ENCODE measurements around the gene ASB5.

Gene ASB5

GRCh38 chr4:176277162-176277904, 8.3 kb upstream of the ASB5 start:
- FAIRE-seq = peak; percentile 49

GRCh38 chr4:176276710-176277109, 7.7 kb upstream of the ASB5 start:
- FAIRE-seq = no peak

DNA sequence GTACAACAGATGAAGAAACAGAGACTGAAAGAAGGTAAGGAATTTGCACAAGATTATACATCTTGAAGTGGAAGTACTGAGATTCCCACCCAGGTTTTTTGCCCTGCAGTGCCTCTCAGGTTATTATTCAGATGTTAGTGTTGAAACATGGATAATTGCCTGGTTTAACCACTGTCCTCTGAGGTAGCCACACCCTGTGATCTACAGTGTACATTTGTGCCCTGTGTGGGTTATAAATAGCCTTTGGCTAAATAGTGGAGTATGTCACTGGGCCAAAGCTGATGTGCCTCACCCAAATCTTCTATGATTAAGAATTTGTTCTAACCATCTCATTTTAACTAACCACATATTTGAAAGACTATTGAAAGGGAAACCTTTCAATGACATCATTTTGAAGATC, 5.4 kb upstream of the ASB5 start:
- FAIRE-seq = no peak

DNA sequence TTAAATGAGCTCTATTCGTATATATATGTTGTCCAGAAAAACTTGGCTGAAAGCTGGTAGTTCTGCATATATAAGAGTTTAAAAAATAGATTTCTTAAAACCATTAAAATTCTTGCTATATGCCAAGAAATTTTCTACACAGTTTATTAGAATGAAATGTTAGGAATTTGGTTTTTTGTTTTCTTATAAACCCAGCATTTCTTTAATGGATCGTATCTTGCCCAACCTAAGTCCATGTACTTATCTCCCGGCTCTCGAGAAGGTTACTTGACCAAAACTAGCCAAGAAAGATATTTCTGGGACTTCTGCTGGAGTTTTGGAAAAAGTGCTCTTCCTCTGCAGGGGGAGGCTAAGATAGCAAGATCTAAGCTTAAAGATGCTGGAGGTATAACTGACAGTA, 4.7 kb upstream of the ASB5 start:
- FAIRE-seq = no peak

- no peak for FAIRE-seq
Measured at GRCh38 chr4:176272799-176273198, 3.8 kb upstream of the ASB5 start.

DNA sequence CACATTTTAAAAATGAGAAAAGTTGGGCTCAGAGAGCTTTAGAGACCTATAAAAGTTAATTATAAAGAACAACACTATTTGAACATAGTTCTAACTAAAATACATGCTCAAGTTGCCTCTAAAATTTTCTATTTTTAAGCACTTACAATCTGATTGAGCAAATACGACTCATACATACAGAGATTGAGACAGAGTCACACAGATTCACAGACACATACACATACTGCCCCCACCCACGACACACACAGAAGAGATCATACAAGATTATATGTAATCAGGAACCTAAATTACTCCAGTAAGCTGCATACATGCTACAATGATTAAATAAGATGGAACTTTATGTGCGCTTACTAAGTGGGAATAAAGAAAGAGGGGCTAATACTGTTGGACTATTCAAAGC, 2.7 kb upstream of the ASB5 start:
- no peak for FAIRE-seq

DNA sequence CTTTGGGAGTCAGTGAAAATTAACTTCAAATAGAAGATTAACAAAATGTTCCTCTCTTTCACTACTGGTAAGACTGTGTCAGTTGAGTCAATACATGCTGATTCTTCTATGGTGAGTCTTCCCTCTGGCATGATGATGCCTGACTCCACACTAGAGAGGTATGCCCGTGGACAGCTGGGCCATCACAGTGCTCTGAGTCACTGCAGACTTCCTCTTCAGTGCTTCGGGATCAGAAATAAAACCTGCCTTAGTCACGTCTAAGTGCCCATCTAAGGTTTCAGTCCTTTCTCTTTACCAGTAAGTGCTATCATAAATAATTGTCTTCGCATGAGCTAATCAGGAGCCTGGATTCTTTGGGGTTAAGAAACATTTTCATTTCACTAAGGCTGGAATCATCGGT, 1.6 kb upstream of the ASB5 start:
- no peak for FAIRE-seq

GRCh38 chr4:176266026-176266425, 3.0 kb downstream of the ASB5 start:
- FAIRE-seq = no peak

DNA sequence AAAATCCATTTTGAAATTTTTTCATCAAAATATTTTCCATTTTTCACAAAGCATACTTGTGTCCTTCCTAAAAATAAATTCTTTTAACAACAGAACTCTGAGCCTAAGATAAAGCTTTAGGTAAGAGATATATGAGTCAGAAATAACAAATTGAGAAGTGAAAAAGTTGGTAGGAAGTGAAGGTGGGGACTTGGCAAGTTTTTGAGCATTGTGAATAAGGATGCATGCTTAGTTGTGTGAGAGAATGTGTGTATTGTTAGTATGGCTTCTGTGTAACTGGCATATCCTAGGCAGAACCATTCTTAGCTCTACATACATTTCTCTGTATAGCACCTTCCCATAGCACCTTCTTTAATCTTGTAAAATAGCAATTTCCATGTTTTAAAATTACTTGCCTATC, 6.8 kb downstream of the ASB5 start:
- FAIRE-seq = no peak

DNA sequence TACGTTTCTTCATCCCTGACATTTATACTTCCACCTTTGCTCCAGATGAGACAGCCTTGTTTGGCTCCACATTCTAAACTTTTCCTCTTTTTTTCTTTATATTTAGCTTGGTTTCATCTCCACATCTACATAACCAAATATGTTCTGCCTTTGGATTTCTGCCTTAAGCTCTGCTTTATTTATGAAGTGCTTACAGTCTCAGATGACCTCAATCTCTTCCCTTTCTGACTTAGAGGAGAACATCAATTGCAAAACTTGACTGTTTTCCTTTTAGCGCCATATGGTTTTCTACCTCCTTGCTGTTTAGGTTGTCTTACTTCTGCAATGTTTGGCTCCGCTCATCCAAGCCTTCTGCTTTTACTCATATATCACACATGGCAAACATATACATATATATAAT, 7.5 kb downstream of the ASB5 start:
- no peak for FAIRE-seq

DNA sequence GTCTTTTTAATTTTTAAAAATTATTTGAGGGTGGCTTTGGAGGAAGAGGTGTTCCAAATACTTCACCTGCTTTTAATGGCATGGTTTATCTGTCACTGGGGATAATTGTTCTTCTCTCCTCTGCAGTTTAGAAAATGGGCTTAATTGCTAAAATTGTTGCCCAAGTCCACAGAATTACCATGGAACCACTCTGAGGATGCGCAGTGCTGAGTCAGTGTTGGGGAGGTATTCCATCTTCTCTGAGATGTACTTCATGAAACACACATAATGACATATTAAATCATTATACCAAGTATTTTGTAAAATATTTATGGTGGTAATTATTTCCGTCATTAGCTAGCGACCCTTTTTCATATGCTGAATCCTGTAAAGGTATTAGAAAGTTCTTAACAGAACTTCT, 8.0 kb downstream of the ASB5 start:
- FAIRE-seq = no peak

DNA sequence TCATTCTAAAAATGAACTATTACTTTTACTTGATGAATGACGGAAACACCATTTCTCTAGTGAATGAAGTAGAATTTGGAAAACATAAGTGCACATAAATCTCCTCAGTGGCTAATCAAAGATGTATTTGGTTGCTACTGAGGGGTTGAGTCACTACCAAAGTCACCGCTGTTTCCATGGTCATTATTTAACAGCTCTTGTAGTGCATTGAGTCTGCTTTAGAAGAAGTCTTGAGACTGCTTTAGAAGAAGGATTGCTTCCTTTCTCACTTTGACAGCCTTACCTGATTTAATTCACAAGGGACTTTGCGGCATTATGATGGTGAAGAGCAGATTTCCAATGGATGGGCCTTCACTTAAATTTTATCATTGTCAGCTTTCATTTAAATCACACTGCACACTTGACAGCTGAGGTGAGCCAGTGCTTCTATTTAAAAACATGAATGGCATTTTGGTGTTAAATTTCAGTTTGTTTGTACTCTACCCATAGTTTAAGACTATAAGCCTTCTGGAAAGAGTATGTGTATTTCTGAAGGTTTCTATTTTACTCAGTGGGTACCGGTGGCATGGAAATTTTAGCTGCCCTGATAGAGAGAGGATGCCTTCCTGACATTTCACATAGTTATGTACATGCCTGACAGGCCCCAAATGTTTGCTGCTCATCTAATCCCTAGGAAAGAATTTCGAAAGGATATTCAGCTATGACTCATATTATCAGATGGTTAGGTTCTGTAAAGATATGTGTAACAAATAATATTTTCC, 9.5 kb downstream of the ASB5 start:
- no peak for FAIRE-seq

DNA sequence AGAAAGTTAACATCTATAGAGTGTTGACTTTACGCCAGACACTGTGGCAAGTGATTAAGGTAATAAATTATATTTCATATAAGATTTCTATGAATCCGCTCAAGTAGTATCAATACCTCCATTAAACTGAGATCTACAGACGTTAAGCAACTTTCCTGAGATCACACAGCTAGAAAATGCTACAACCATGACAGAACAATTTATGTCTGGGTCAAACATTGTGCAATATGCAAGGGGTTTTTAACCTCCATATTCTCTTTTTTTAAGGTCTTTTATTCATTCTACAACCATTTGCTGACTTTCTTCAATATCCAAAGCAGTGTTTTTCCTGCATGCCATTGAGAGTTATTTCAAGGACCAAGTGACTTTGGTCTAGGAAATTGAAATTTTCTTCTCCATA, 10.9 kb downstream of the ASB5 start:
- no peak for FAIRE-seq

GRCh38 chr4:176256921-176257320, 12.1 kb downstream of the ASB5 start:
- no peak for FAIRE-seq

GRCh38 chr4:176242764-176243347, 26.2 kb downstream of the ASB5 start:
- FAIRE-seq = no peak

- no peak for FAIRE-seq
Measured at GRCh38 chr4:176241703-176242102, 27.3 kb downstream of the ASB5 start.

GRCh38 chr4:176238826-176239225, 30.2 kb downstream of the ASB5 start:
- FAIRE-seq = no peak

GRCh38 chr4:176238157-176238610, 30.8 kb downstream of the ASB5 start:
- no peak for FAIRE-seq

DNA sequence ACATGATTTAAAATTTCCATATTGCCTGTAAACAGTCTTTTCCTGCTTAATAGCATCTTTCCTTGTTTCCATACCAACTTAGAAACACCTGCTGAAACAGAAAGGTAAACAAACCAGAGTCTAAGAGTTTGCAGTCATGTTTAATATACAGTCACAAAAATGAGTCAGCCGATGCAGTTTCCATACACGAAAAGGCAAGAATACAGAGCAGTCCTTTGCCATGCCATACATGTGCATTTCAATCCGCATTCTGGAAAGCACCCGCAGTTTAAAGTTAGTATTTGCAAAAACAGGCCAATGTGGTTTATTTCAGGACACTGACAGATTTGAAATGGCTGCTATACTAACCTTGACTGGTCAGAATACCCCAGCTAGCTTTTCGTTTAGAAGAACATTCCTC, 32.1 kb downstream of the ASB5 start:
- FAIRE-seq = no peak

DNA sequence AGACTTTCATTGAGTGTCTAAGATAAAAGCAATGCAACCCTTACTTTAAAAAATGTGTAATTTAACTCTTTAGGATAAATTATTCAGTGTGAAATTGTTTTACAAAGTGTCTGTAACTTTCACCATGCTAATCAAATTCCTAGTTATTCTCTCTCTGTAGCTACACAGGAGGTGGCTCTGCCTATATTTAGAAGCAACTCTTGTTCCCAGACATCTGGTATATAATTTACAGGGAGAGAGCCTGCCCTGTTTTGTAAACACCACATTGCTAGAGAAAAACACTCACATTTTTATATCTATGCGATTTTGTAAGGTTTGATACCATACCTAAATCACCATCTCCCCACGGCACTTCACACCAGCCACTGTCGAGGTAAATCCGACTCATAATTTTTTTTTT, 38.2 kb downstream of the ASB5 start:
- no peak for FAIRE-seq

GRCh38 chr4:176229645-176230044, 39.4 kb downstream of the ASB5 start:
- FAIRE-seq = no peak

DNA sequence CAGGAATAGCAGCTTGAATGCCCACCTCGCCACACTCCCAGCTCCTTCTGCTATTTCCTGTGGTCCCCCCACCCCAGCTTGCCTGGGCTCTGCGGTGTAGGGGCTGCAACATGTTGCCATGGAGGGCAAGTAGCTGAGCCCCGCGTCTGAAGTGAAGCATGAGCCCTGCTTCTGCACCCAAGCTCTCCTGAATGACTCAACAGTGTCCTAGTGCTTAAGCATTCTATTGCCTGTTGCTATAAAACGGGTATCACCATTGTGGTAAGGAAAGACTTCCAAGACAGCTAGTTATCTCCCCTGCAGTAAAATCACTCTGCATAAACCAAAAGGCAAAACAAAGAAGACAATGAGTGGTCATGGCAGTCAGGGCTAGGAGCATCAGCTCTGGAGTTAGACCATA, 42.3 kb downstream of the ASB5 start:
- no peak for FAIRE-seq

DNA sequence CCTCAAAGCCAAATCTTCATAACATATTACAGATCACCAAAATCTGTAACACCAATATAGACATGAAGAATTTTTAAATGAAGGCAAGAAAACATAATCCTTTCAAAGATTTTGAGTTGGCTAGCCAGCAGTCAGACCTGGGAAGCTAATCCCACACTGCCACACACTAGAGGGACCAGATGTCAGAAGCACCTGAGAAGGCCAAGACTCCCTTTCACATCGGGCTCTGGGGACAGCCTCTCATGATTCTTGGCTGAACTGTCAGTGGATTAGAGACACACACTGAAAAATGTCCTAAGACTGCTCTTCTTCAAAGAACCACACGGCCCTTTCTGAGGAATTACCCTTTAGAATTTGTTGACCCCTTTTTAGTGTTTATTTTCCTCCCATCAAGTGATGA, 45.5 kb downstream of the ASB5 start:
- no peak for FAIRE-seq

DNA sequence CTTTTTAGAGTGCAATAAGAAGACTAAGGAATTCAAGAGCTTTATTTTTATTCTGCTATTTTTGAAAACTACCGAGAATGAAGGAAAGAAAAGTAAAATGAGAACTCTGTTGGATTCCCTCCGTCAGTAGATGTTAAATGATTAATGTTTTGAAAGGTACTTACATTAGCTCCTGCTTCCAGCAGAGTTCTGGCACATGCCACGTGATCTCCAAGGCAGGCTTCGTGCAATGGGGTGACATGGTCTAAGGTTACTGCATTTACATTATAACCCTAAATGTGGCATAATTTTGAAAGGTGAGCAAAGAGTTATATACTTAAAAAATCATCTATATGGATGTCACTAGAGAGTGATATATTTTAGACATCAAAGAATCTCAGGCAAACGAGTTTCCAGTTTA, 46.9 kb downstream of the ASB5 start:
- no peak for FAIRE-seq
